GM12801 (cell line): ENCODE results near the gene VEGFC.

Source experiments
- CTCF ChIP-seq: IDR thresholded peaks from one replicate; pipeline ENCODE4 v1.5.1; 2011; ENCODE audit warnings: control low read depth; ENCODE audit not compliant: insufficient read length; ENCODE audit errors: extremely low read depth

VEGFC gene

GRCh38 chr4:176794651-176795050, 1.9 kb upstream of the VEGFC start:
- TF ChIP-seq CTCF: no peak

GRCh38 chr4:176794151-176794550, 1.4 kb upstream of the VEGFC start:
- TF ChIP-seq CTCF: no peak

- TF ChIP-seq CTCF: no peak
Measured at GRCh38 chr4:176793060-176793605, 411 bp upstream of the VEGFC start.

- TF ChIP-seq CTCF: no peak
Measured at GRCh38 chr4:176791591-176792325, 964 bp downstream of the VEGFC start.

GRCh38 chr4:176790398-176790797, 2.3 kb downstream of the VEGFC start:
- TF ChIP-seq CTCF: no peak

GRCh38 chr4:176789955-176790354, 2.8 kb downstream of the VEGFC start:
- TF ChIP-seq CTCF: no peak

- no peak for TF ChIP-seq CTCF
Measured at GRCh38 chr4:176788971-176789370, 3.8 kb downstream of the VEGFC start.

- no peak for TF ChIP-seq CTCF
Measured at GRCh38 chr4:176788248-176788647, 4.5 kb downstream of the VEGFC start.
